GM19328 (cell line): ENCODE measurements around the gene GPNMB.

ENCODE experiments used
- ATAC-seq: cut with Tn5 transposase; IDR thresholded peaks from one replicate; pipeline ENCODE4 v1.9.1; 2021; ENCODE audit warnings: mild to moderate bottlenecking, moderate library complexity; ENCODE audit not compliant: unreplicated experiment

Gene GPNMB

GRCh38 chr7:23268167-23268566 lies 21.6 kb downstream of the GPNMB start:
- no peak for ATAC-seq

- no peak for ATAC-seq
Measured at GRCh38 chr7:23268746-23269145, 22.2 kb downstream of the GPNMB start.

- no peak for ATAC-seq
Measured at GRCh38 chr7:23272275-23272674, 25.7 kb downstream of the GPNMB start.

GRCh38 chr7:23273141-23273599 lies 26.6 kb downstream of the GPNMB start:
- ATAC-seq = peak; percentile 91

GRCh38 chr7:23275912-23276311 lies 29.3 kb downstream of the GPNMB start:
- ATAC-seq = no peak

GRCh38 chr7:23276376-23276775 lies 29.8 kb downstream of the GPNMB start:
- ATAC-seq = no peak

- no peak for ATAC-seq
Measured at GRCh38 chr7:23276947-23277346, 30.4 kb downstream of the GPNMB start.

- ATAC-seq = no peak
Measured at GRCh38 chr7:23277359-23277989, 30.9 kb downstream of the GPNMB start.

GRCh38 chr7:23279819-23280525 lies 33.4 kb downstream of the GPNMB start:
- ATAC-seq = no peak

GRCh38 chr7:23283086-23283485 lies 36.5 kb downstream of the GPNMB start:
- ATAC-seq = no peak

GRCh38 chr7:23284871-23285270 lies 38.3 kb downstream of the GPNMB start:
- ATAC-seq = no peak

GRCh38 chr7:23285657-23286646 lies 39.4 kb downstream of the GPNMB start:
- ATAC-seq = no peak

- no peak for ATAC-seq
Measured at GRCh38 chr7:23287612-23288011, 41.0 kb downstream of the GPNMB start.

- no peak for ATAC-seq
Measured at GRCh38 chr7:23290993-23291392, 44.4 kb downstream of the GPNMB start.

- ATAC-seq = no peak
Measured at GRCh38 chr7:23291957-23292560, 45.5 kb downstream of the GPNMB start.

- ATAC-seq = no peak
Measured at GRCh38 chr7:23292623-23293022, 46.0 kb downstream of the GPNMB start.

- no peak for ATAC-seq
Measured at GRCh38 chr7:23293500-23294073, 47.0 kb downstream of the GPNMB start.

- no peak for ATAC-seq
Measured at GRCh38 chr7:23294549-23295400, 48.2 kb downstream of the GPNMB start.

GRCh38 chr7:23295401-23295697 lies 48.8 kb downstream of the GPNMB start:
- ATAC-seq = no peak
